Esophagus muscularis mucosa (tissue), 4 donors: Measurements from ENCODE around the gene FLII. TPM values are rescaled to one million over a fixed set of nuclear protein-coding genes. Genes with fewer than 3 reads are reported as not detected.

Source experiments
- DNase-seq: peaks from one replicate; pipeline ENCODE4 v3.0.0-alpha.2; 2017; ENCODE audit errors: extremely low spot score
- H3K27ac ChIP-seq, 4 donors: fragments of 200-600 bp; sonication (generic); replicated peaks in 1 of 4; 1 replicate in 3 of 4; 2 replicates in 1 of 4; pipeline ENCODE4 v1.5.1; 2016 to 2019; ENCODE audit warnings: mild to moderate bottlenecking in 1 of 4
- H3K27me3 ChIP-seq, 4 donors: fragments of 200-600 bp; sonication (generic); one replicate each; pipeline versions ENCODE4 v1.5.1 to v1.6.0; 2016 to 2019
- H3K36me3 ChIP-seq, 4 donors: fragments of 200-600 bp; sonication (generic); one replicate each; pipeline ENCODE4 v1.5.1; 2016 to 2019
- H3K4me1 ChIP-seq, 4 donors: fragments of 200-600 bp; sonication (generic); one replicate each; pipeline ENCODE4 v1.5.1; 2016 to 2019
- H3K4me3 ChIP-seq, 4 donors: fragments of 200-600 bp; sonication (generic); 1 replicate in 2 of 4; 2 replicates in 2 of 4; pipeline ENCODE4 v1.5.1; 2016 to 2019; ENCODE audit warnings: mild to moderate bottlenecking in 4 of 4, moderate library complexity in 1 of 4
- H3K9me3 ChIP-seq, 4 donors: fragments of 200-600 bp; sonication (generic); 1 replicate in 3 of 4; 2 replicates in 1 of 4; pipeline ENCODE4 v1.5.1; 2016 to 2019
- EP300 ChIP-seq: sonication (generic); formaldehyde crosslinking; IDR thresholded peaks from one replicate; pipeline ENCODE4 v1.6.1; 2017; ENCODE audit warnings: antibody characterized with exemption
- POLR2A ChIP-seq: fragments of 450-650 bp; IDR thresholded peaks from one replicate; pipeline ENCODE4 v1.6.1; 2017; ENCODE audit warnings: antibody characterized with exemption, moderate library complexity, mild to moderate bottlenecking, low read depth
- POLR2AphosphoS5 ChIP-seq, 2 donors: sonication (generic); formaldehyde crosslinking; IDR thresholded peaks; one replicate each; pipeline ENCODE4 v1.6.1; 2017; ENCODE audit warnings: antibody characterized with exemption in 2 of 2
- WGBS: methylation state at CpG from one replicate; pipeline ENCODE4 v1.1.5; 2018; 5-methylcytosine and 5-hydroxymethylcytosine counted together
- intact Hi-C: fragments of 100-400 bp; cut with DNase I; formaldehyde crosslinking; loops from one replicate; pipeline ENCODE4 v1.15.1; 2023
- total RNA-seq, 4 donors: library from RNA; depleted of rRNA; stranded (reverse); fragments of >200 nt; gene quantifications; one replicate each; pipeline versions ENCODE4 v1.1.0 to v1.2.1, GENCODE V29; 2016
- TF ChIP-seq, protein P1 (sequence below), 3 experiments: fragments of 200-600 bp in 2 of 3; fragments of 450-650 bp in 1 of 3; sonication (generic) in 2 of 3; IDR thresholded peaks; one replicate each; pipeline ENCODE4 v1.5.1; 2017 to 2019; ENCODE audit warnings: antibody characterized with exemption in 3 of 3, mild to moderate bottlenecking in 2 of 3, moderate library complexity in 1 of 3

Gene FLII
- total RNA-seq, 4 donors from 2014 or later, result 302 to 528 (median 408) TPM

GRCh38 chr17:18263885-18264682 lies 5.5 kb upstream of the FLII start:
- H3K36me3 ChIP-seq, result peaks cover 20 to 41% (median 36%) of the 10 kb centered on the region in 4 donors
- H3K4me1 ChIP-seq, result peaks cover 30 to 35% (median 34%) of the 10 kb centered on the region in 4 donors
- no peak for TF ChIP-seq POLR2AphosphoS5 (IDR thresholded peaks at IDR 0.05)
- no peak for TF ChIP-seq EP300
- TF ChIP-seq, protein P1, sequence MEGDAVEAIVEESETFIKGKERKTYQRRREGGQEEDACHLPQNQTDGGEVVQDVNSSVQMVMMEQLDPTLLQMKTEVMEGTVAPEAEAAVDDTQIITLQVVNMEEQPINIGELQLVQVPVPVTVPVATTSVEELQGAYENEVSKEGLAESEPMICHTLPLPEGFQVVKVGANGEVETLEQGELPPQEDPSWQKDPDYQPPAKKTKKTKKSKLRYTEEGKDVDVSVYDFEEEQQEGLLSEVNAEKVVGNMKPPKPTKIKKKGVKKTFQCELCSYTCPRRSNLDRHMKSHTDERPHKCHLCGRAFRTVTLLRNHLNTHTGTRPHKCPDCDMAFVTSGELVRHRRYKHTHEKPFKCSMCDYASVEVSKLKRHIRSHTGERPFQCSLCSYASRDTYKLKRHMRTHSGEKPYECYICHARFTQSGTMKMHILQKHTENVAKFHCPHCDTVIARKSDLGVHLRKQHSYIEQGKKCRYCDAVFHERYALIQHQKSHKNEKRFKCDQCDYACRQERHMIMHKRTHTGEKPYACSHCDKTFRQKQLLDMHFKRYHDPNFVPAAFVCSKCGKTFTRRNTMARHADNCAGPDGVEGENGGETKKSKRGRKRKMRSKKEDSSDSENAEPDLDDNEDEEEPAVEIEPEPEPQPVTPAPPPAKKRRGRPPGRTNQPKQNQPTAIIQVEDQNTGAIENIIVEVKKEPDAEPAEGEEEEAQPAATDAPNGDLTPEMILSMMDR (IDR thresholded peaks at IDR 0.05), result no peak
- no peak for TF ChIP-seq POLR2A
- intact Hi-C loops, result no loop called here
- 86% methylated on average over 14 of the region's 50 CpGs for WGBS
- no peak overlapping the region for H3K4me3 ChIP-seq
- H3K27ac ChIP-seq, result no peak overlapping the region
- H3K27me3 ChIP-seq, result no peaks in the 10 kb centered on the region
- DNase-seq, result no peak
- H3K9me3 ChIP-seq, result no peaks in the 10 kb centered on the region

DNA sequence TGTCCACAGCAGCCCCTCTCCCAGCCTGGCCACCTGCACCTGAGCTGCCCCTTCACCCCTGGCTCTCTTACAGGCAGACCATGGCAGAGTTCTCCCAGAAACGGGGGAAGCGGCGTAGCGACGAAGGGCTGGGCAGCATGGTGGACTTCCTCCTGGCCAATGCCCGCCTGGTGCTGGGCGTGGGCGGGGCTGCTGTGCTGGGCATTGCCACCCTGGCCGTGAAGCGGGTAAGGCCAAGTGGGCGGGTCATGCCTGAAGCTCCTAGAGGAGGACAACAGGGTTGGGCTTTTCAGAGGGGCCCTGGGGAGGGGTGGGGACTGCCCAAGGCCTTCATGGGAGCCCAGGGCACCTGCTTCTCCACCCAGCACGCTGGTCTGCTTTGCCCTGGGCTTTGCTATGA lies 4.1 kb upstream of the FLII start:
- 89% methylated on average over 11 of the region's 12 CpGs for WGBS
- DNase-seq, result no peak
- peak overlapping the region in 3 of 4 donors; percentile 98 to 99 (median 99) for H3K27ac ChIP-seq
- H3K36me3 ChIP-seq, result peaks cover 20 to 41% (median 36%) of the 10 kb centered on the region in 4 donors
- peaks cover 36 to 42% (median 39%) of the 10 kb centered on the region in 4 donors for H3K4me1 ChIP-seq
- intact Hi-C loops, result no loop called here
- no peak for TF ChIP-seq POLR2AphosphoS5 (IDR thresholded peaks at IDR 0.05)
- TF ChIP-seq, protein P1 (IDR thresholded peaks at IDR 0.05), result no peak
- no peak for TF ChIP-seq EP300
- H3K4me3 ChIP-seq, result no peak overlapping the region
- H3K27me3 ChIP-seq, result no peaks in the 10 kb centered on the region
- H3K9me3 ChIP-seq, result no peaks in the 10 kb centered on the region

DNA sequence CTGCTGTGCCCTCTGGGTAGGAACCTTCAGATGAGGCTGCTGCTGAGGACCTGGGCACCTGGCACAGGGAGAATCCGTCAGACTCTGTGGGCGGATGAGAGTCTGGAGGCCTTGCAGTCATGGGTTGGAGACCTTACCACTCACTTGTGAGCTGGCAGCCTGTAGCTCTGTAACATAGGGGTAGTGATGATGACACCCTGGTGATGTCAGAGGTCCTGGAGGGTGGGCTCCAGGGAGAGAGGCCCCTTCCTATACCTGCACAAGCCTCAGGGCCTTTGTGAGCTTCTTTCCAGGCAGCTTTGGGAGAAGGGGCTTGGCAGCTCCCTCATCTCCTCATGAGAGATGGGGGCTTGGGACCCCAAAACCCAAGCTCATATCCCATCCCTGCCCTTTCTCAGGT lies 3.6 kb upstream of the FLII start:
- Histone ChIP-seq H3K27me3 (no peaks in the 10 kb centered on the region), H3K4me1 (peaks cover 41 to 47% (median 44%) of the 10 kb centered on the region in 4 donors), H3K9me3 (no peaks in the 10 kb centered on the region), H3K4me3 (no peak overlapping the region), H3K27ac (peak overlapping the region; percentile 97 to 99 (median 98)), H3K36me3 (peaks cover 20 to 39% (median 36%) of the 10 kb centered on the region in 4 donors)
- no peak for DNase-seq
- intact Hi-C loops, result no loop called here
- TF ChIP-seq POLR2A (no peak), EP300 (no peak), POLR2AphosphoS5 (IDR thresholded peaks at IDR 0.05) (no peak)
- TF ChIP-seq, protein P1 (IDR thresholded peaks at IDR 0.05), result no peak
- 93% methylated on average over 2 of the region's 2 CpGs for WGBS

DNA sequence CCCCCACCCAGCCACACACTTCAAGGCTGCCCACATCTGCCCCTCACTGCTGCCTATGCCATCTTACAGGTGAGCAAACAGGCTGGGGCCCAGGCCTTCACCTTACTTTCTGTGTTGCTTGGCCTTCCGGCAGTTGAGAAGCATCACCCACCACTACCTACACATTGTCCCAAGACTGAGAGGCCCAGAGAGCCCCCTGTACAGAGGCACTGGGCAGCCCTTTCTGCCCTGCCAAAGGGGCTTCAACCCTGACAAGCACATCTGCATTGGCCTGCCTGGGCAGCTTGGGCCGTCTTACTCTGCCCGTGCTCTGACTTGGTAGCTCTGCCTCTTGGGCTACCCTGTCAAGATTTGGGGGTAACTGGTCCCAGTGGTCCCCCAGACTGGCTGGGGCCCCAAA lies 3.1 kb upstream of the FLII start:
- Histone ChIP-seq H3K27ac (peak overlapping the region; percentile 97 to 99 (median 98)), H3K4me1 (peaks cover 46 to 52% (median 49%) of the 10 kb centered on the region in 4 donors), H3K27me3 (no peaks in the 10 kb centered on the region), H3K36me3 (peaks cover 21 to 41% (median 38%) of the 10 kb centered on the region in 4 donors), H3K4me3 (peak overlapping the region; percentile 77 to 98 (median 94)), H3K9me3 (no peaks in the 10 kb centered on the region)
- no peak for DNase-seq
- intact Hi-C loops, result no loop called here
- TF ChIP-seq POLR2AphosphoS5 (IDR thresholded peaks at IDR 0.05) (no peak), POLR2A (no peak), EP300 (no peak)
- TF ChIP-seq, protein P1 (IDR thresholded peaks at IDR 0.05), result no peak
- 61% methylated on average over 2 of the region's 3 CpGs for WGBS
